ENCODE measurements around the gene SP5.
A peak's percentile ranks its signal among the peaks of the same experiment; 100 is the strongest.
"Not testable (repeated sequence)": the region's sequence is repeated elsewhere in the genome, so short reads cannot be mapped to it uniquely, and the experiment has no call there.

The SP5 gene

DNA sequence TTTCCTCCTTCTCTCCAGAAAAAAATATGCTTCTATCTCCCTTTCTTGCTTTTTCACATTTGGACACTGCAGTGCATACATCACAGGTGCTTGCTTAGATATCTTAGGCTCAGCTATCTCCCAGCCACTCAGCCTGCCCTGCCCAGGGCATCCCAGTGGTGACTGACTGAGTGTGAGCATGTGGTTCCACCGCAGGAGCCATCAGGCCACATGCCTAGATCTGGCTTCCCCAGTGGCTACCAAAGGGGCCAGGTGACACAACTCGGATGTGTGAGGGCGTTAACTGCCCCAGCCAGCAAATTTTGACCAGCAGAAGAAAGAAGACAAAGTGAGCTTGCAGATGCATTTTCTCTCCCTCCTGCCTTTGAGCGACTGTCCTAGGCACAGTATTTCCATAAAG, 25.5 kb downstream of the SP5 start:
- no peak for DNase-seq

DNA sequence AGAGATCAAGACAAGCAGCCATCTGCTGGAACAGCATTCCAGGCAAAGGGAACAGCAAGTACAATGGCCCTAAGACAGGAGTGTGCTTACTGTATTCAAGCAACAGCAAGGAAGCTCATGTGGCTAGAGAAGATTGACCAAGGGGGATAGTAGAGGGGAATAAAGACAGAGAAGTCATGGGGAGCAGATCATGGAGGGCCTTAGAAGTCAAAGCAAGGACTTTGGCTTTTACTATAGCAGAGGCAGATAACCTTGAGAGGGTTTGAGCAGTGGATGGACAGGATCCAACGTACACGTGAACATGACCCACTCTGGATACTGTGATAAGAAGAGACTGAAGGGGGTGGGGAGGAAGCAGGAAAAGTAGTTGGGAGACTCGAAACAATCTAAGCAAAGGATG, 26.9 kb downstream of the SP5 start:
- no peak for DNase-seq

DNA sequence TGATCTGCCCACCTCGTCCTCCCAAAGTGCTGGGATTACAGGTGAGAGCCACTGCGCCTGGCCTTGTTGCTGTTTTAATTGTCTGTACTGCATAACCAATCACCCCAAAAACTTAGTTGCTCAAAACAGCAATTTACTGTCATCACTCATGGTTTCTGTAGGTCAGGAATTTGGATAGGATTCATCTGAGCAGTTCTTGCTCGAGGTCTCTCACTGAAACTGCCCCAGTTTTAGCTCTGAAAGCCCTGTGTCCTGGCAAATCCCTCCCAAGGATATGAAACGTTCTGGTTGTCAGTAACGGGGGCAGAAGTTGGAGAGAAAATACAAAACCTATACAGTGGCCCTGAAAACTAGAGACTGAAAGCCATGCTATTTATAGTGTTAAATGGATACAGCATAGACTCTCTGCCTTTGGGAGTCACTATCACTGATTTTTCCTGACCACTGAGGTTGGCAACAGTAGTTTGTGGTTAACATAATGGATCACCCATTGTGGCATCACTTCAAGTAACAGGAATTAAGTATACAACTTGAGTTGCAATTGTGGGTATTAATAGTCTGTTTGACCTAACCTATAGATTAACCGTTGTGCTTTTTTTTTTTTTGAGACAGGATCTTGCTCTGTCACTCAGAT, 27.9 kb downstream of the SP5 start:
- DNase-seq = no peak

DNA sequence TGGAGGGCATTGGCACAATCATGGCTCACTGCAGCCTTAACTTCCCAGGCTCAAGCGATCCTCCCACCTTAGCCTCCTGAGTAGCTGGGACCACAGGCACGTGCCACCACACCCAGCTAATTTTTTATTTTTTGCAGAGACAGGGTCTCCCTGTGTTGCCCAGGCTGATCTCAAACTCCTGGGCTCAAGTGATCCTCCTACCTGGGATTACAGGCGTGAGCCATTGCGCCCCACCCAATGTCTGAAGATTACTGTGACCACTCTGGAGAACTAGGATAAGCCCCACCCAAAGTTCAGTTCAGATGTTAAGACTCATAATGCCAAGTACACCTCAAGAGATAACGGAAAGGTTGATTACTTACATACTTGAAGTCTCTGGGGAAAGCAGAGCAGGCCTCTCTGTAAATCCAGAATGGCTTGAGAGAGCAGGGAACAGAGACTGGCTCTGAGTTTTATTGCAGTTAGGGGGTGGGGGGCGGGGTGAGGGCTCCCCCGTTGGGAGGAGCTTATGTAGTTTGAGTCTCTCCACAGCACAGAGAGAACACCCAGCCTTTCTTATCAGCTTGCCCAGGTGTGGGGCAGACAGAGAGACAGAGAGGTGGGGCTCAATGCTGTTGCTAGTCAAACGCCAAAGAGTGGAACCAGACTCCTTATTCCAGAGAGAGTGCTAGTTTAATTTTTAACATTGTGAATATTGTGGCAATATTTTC, 28.5 kb downstream of the SP5 start:
- DNase-seq = no peak

DNA sequence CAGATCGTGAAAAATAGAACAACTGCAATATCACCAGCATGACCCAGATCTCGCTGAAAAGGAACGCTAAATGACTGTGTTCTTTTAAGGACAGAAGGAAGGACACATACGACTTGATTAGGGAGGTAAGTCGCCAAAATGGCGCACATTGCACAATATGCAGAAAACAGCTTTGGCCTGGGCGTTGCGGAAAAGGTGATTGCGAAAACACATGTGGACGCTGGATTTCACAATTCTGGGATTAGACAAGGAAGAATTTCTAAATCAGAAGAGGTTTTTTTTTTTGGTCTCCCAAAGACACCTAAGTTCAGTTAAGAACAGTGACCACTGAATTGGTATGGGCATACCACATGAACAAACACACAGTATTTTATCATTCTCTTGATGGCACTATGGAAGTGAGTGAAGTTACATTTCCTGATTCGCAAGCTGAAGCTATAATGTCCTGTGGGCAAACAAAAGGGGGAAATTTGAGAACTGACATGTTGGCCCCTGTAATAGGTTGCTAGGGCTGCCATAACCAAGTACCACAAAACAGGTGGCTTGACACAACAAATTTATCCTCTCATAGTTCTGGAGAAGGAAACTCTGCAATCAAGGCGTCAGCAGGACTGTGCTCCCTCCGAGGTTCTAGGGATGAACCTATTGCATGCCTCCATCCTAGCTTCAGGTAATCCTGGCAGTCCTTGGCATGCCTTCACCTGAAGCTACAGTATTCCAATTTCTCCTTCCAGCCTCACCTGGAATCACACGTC, 29.3 kb downstream of the SP5 start:
- DNase-seq = peak; percentile 91

DNA sequence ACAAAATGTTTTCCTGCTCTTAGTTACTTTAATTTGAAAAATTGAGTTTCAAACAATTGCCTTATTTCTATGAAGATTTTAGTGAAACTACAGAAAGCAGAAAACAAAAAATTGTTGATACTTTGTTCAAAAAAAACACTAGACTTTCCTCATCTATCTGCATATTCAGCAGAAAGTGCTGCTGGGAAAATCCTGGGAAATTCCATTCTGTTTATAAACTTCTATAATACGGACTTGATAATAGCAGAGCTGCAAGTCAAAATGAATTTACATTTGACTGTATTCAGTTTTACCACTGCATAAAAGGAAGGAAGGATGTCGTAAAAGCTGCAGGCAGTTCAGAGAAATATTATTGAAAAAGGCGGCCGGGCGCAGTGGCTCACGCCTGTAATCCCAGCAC, 30.2 kb downstream of the SP5 start:
- DNase-seq = no peak

DNA sequence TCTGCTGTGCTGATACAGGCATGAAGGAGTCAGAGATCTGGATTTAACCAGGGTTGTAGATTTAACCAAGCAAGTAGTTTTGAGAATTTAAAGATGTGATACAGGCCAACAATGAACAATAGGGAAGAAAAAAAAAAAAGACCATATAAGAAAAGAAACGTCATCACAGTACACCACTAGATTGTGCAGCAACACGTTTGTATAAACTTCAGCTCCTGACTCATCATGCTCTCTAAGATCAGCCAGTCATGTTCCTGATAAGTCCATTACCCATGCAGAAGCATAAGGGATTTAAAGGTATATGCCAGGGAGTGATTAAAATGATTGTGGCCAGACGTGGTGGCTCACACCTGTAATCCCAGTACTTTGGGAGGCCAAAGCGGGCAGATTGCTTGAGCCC, 32.8 kb downstream of the SP5 start:
- DNase-seq = no peak

DNA sequence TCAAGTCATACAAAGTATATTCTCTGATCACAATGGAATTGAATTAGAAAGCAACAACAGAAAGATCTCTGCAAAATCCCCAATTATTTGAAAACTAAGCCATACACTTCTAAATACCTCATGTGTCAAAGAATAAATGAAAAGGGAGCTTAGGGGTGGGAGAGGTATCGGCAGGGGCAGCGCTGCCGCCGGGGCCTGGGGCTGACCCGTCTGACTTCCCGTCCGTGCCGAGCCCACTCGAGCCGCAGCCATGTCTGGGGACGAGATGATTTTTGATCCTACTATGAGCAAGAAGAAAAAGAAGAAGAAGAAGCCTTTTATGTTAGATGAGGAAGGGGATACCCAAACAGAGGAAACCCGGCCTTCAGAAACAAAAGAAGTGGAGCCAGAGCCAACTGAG, 36.4 kb downstream of the SP5 start:
- DNase-seq = not testable (repeated sequence)

DNA sequence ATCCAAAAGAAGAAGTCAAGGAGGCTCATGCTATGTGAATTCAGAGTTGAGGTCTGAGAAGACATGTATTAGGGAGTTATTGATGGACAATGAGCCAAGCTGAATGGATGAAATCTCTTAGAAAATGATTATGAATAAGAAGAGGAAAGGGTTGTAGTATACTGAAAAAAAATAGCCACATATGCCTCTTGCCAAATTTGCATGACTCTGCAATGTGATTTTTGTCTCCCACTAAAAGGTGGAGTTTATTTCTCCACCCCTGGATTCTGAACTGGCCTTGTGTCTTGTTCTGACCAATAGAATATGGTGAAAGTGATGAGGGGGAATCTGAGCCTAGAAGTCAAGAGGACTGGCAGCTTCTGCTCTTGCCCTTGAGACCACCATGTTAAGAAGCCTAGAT, 46.4 kb downstream of the SP5 start:
- DNase-seq = no peak

DNA sequence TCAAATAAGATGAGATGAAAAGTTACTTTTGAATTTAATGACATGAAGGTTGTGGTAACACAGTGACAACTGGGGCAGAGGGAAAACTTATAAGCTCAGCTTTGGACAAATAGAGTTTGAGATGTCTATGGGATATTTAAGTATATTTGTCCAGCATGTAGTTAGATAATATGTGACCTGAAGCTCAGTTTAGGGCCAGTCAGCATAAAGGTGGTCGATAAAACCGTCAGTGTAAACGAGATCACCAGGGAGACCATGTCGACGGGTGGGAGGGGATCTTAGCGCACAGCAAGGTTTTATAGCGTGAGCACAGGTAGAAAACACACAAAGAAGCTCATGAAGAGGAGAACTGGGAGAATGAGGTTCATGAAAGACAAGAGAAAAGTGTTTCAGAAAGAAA, 47.6 kb downstream of the SP5 start:
- no peak for DNase-seq

DNA sequence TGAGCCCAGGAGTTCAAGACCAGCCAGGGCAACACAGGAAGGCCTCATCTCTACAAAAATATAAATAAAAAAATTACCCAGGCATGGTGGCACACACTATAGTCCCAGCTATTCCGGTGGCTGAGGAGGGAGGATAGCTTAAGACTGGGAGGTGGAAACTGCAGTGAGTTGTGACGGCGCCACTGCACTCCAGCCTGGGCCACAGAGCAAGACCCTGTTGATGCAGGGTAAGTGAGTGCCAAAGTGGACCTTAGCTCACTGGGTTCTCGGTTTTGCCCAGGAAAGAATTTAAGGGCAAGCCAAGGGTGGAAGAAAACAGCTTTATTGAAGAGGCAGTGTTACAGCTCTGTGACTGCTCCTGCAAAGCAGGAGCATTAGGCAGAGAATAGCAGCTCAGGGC, 48.1 kb downstream of the SP5 start:
- no peak for DNase-seq

DNA sequence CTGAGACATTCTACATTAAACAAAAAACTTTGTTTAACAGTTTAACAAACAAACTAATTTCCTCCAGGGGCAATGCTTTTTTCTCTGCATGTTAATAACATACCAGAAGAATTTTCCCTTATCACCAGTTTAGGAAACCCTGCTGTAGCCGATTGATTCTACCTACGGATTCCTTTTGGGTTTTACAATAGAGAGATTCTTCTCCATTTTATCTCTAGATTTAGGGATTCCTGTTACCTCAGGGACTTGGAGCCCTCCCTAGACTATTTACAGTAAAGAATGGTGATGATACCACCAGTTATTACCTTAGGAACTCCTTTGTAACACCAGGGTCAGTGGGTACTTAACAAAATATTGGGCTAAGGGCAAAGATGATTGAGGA, 49.7 kb downstream of the SP5 start:
- DNase-seq = no peak

DNA sequence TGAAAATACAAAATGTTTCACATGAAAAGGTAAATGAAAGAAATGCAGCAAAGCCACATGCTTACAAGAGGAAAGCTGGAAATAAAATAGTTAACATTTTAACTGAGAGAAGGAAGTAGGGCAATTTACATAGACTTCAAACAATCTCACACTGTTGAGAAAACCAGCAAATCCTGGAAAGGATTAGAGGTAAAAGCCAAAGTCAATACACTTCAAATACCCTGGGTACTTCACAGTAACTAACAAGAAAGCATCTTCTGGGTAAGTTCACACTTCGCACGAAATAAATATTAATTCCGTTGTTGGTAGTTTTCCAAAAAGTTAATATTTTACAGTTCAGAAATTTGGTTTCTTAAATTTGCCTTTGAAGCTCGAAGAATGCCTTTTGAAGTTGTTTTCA, 51.6 kb downstream of the SP5 start:
- DNase-seq = no peak
